A549 (cell line): Measurements from ENCODE around the gene EFHD2.

ENCODE experiments used
- BHLHE40 ChIP-seq: IDR thresholded peaks from 2 replicates; pipeline ENCODE4 v1.6.1; 2012; ENCODE audit warnings: low read depth, low read length, inconsistent platforms
- CTCF ChIP-seq: fragments of >200 bp; sonication (Bioruptor Twin); formaldehyde crosslinking; IDR thresholded peaks from 3 replicates; pipeline ENCODE4 v1.5.1; 2016
- ELK1 ChIP-seq: fragments of 150-350 bp; IDR thresholded peaks from 2 replicates; pipeline ENCODE4 v1.6.1; 2014; ENCODE audit warnings: low read depth, mild to moderate bottlenecking, low read length
- EP300 ChIP-seq, 2 experiments: fragments of >200 bp; sonication (Bioruptor Twin); formaldehyde crosslinking; IDR thresholded peaks; 2 replicates in 1 of 2; 3 replicates in 1 of 2; pipeline ENCODE4 v1.6.1; 2016 to 2017
- HDAC2 ChIP-seq: fragments of 200-600 bp; sonication (generic); IDR thresholded peaks from 2 replicates; pipeline ENCODE4 v1.6.1; 2016
- HEYL ChIP-seq: fragments of 250-450 bp; sonication (Bioruptor Pico); IDR thresholded peaks from 2 replicates; pipeline ENCODE4 v1.8.0; 2021; ENCODE audit warnings: mild to moderate bottlenecking, moderate library complexity
- JUNB ChIP-seq: fragments of >200 bp; sonication (Bioruptor Twin); formaldehyde crosslinking; IDR thresholded peaks from 2 replicates; pipeline ENCODE4 v1.6.1; 2016
- KDM1A ChIP-seq: fragments of 200-600 bp; sonication (generic); IDR thresholded peaks from 2 replicates; pipeline ENCODE4 v1.6.1; 2016; ENCODE audit warnings: low read depth, mild to moderate bottlenecking
- MAX ChIP-seq: IDR thresholded peaks from 2 replicates; pipeline ENCODE4 v1.6.1; 2012
- MYC ChIP-seq: IDR thresholded peaks from 2 replicates; pipeline ENCODE4 v1.6.1; 2012; ENCODE audit warnings: mild to moderate bottlenecking, inconsistent platforms, low read length, improper control_type of control experiment, borderline replicate concordance
- PBX3 ChIP-seq: IDR thresholded peaks from 2 replicates; pipeline ENCODE4 v1.6.1; 2012
- SREBF2 ChIP-seq: fragments of 450-650 bp; IDR thresholded peaks from 2 replicates; pipeline ENCODE4 v1.6.1; 2014; ENCODE audit warnings: mild to moderate bottlenecking, moderate library complexity
- TFCP2L1 ChIP-seq: fragments of 250-450 bp; sonication (Bioruptor Pico); IDR thresholded peaks from 2 replicates; pipeline ENCODE4 v1.5.0; 2021; ENCODE audit warnings: mild to moderate bottlenecking
- ZSCAN20 ChIP-seq: fragments of 250-450 bp; sonication (Bioruptor Pico); IDR thresholded peaks from 2 replicates; pipeline ENCODE4 v1.8.0; 2022; ENCODE audit warnings: mild to moderate bottlenecking, moderate library complexity

- TF ChIP-seq PBX3 (no peak), SREBF2 (no peak), ELK1 (no peak), MAX (no peak), HDAC2 (no peak), EP300 (IDR thresholded peaks at IDR 0.05) (no peak), MYC (no peak), JUNB (no peak), CTCF (no peak), ZSCAN20 (CRISPR knock-in tag) (no peak), KDM1A (no peak), TFCP2L1 (CRISPR knock-in tag) (no peak), BHLHE40 (no peak), HEYL (CRISPR knock-in tag) (no peak)
These were observed 19.2 kb downstream of the EFHD2 start for GRCh38 chr1:15428815-15429435.
